ENCODE results near the gene PROCR. TPM values are rescaled to one million over a fixed set of nuclear protein-coding genes. Genes with fewer than 3 reads are reported as not detected.

PROCR gene
- total and polyA plus RNA-seq, 10 of the 15 experiments (the other 5 are each of a cell fraction or from before 2014, with no cell fraction given) = 0.12 to 0.78 (median 0.35) TPM; not detected in 2

GRCh38 chr20:35171438-35171752, 477 bp upstream of the PROCR start (continued):
- TF ChIP-seq, protein P1, sequence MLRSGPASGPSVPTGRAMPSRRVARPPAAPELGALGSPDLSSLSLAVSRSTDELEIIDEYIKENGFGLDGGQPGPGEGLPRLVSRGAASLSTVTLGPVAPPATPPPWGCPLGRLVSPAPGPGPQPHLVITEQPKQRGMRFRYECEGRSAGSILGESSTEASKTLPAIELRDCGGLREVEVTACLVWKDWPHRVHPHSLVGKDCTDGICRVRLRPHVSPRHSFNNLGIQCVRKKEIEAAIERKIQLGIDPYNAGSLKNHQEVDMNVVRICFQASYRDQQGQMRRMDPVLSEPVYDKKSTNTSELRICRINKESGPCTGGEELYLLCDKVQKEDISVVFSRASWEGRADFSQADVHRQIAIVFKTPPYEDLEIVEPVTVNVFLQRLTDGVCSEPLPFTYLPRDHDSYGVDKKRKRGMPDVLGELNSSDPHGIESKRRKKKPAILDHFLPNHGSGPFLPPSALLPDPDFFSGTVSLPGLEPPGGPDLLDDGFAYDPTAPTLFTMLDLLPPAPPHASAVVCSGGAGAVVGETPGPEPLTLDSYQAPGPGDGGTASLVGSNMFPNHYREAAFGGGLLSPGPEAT (IDR thresholded peaks at IDR 0.05; ENCODE audit: low read depth) = no peak

GRCh38 chr20:35172434-35172806, 548 bp downstream of the PROCR start:
- DNase-seq (ENCODE audit: low read depth, low spot score) (no peak), FAIRE-seq (no peak), ATAC-seq (no peak)
- H3K27me3 ChIP-seq (replicated peaks in 1 of 2; ENCODE audit: control insufficient read depth in 2 of 2, insufficient read depth in 2 of 2, low read length in 1 of 2) = no peaks in the 10 kb centered on the region
- POLR2A ChIA-PET = no interaction called here
- H3K36me3 ChIP-seq (ENCODE audit: control insufficient read depth in 2 of 2, insufficient read depth in 2 of 2, low read length in 1 of 2) = no peaks in the 10 kb centered on the region
- no peak overlapping the region for H3K9ac ChIP-seq (ENCODE audit: control insufficient read depth, insufficient read depth, low read length)
- no peak overlapping the region for H3K27ac ChIP-seq (ENCODE audit: control insufficient read depth, insufficient read depth)
- H2AFZ ChIP-seq (ENCODE audit: control insufficient read depth, low read depth, low read length) = peak overlapping the region; percentile 79
- CTCF ChIA-PET = no interaction called here
- H3K4me1 ChIP-seq (ENCODE audit: control insufficient read depth, insufficient read depth, low read length) = no peaks in the 10 kb centered on the region
- H3K4me2 ChIP-seq (ENCODE audit: control insufficient read depth, insufficient read depth) = no peak overlapping the region
- no peak overlapping the region for H3K4me3 ChIP-seq
- 96% methylated on average over 3 of the region's 3 CpGs for WGBS (ENCODE audit: insufficient coverage, insufficient replicate concordance, low lambda C conversion rate, missing lambda C conversion rate)
- no peaks in the 10 kb centered on the region for H4K20me1 ChIP-seq (ENCODE audit: control insufficient read depth, insufficient read depth)
- H3K9me3 ChIP-seq (replicated peaks; ENCODE audit: control insufficient read depth, insufficient read depth, low read length) = no peaks in the 10 kb centered on the region
- H3K79me2 ChIP-seq (ENCODE audit: control insufficient read depth, insufficient read depth, low read length) = no peaks in the 10 kb centered on the region
- intact Hi-C loops (cut with micrococcal nuclease; ENCODE audit: unreplicated experiment) = no loop called here
- SMC1A ChIA-PET (ENCODE audit: uncharacterized antibody, unreplicated experiment) = no interaction called here
- RAD21 ChIA-PET (ENCODE audit: unreplicated experiment) = no interaction called here
- BruUV-seq (replicated peaks) = no TSS peak
- in situ Hi-C loops (cut with MboI) = no loop called here
- no peak for TF ChIP-seq ZBTB33 (IDR thresholded peaks at IDR 0.05)
- no peak for TF ChIP-seq LARP7 (IDR thresholded peaks at IDR 0.05)
- TF ChIP-seq STAT1 (conservative IDR thresholded peaks at IDR 0.05) = no peak
- TF ChIP-seq ZNF217 (IDR thresholded peaks at IDR 0.05) = no peak
- TF ChIP-seq IRF3 (IDR thresholded peaks at IDR 0.05) = no peak
- TF ChIP-seq, protein P2, sequence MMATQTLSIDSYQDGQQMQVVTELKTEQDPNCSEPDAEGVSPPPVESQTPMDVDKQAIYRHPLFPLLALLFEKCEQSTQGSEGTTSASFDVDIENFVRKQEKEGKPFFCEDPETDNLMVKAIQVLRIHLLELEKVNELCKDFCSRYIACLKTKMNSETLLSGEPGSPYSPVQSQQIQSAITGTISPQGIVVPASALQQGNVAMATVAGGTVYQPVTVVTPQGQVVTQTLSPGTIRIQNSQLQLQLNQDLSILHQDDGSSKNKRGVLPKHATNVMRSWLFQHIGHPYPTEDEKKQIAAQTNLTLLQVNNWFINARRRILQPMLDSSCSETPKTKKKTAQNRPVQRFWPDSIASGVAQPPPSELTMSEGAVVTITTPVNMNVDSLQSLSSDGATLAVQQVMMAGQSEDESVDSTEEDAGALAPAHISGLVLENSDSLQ (IDR thresholded peaks at IDR 0.05) = no peak
- no peak for TF ChIP-seq CHD1 (IDR thresholded peaks at IDR 0.05; ENCODE audit: low read depth, low read length)
- TF ChIP-seq NR2C1 (IDR thresholded peaks at IDR 0.05) = no peak
- TF ChIP-seq YY1 (IDR thresholded peaks at IDR 0.05; ENCODE audit: low read depth, low read length) = no peak
- TF ChIP-seq RELA (IDR thresholded peaks at IDR 0.05; ENCODE audit: borderline replicate concordance, partially characterized antibody) = no peak
- TF ChIP-seq MEF2A (IDR thresholded peaks at IDR 0.05; ENCODE audit: insufficient read depth, low read depth, low read length) = no peak
- no peak for TF ChIP-seq CEBPZ (IDR thresholded peaks at IDR 0.05; ENCODE audit: low read depth, low read length)
- TF ChIP-seq MTA2 (IDR thresholded peaks at IDR 0.05; ENCODE audit: low read depth) = no peak

All from GM12878 (cell line).